ENCODE measurements around the gene CASQ1. TPM values are rescaled to one million over a fixed set of nuclear protein-coding genes. Genes with fewer than 3 reads are reported as not detected.

Gene CASQ1
- total and polyA plus RNA-seq, 2 of the 13 experiments (the other 11 are each of a cell fraction or from before 2014, with no cell fraction given) = 0.09 to 0.20 TPM

DNA sequence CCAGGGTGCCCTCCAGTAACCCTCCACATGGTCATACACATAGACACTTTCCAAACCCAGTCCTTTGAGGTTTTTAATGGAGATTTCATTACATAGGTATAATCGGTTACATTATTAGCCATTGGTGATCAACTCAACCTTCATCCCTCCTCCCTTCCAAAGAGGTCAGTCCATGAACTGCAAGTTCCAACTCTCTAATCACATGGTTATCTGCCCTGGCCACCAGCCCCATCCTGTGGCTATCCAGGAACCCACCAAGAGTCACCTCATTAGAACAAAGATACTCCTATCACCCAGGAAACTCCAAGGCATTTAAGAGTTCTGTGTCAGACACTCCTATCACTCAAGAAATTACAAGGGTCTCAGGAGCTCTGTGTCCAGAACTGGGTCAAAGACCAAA is 26.8 kb upstream of the CASQ1 start:
- Histone ChIP-seq H3K4me3 (replicated peaks in 1 of 3; ENCODE audit: insufficient read depth in 1 of 3, low read depth in 2 of 3, low read length in 3 of 3) (no peak overlapping the region), H3K4me2 (ENCODE audit: low read depth, low read length) (no peak overlapping the region), H3K36me3 (replicated peaks in 1 of 2; ENCODE audit: control insufficient read depth in 1 of 2, insufficient read depth in 2 of 2, low read length in 2 of 2) (no peaks in the 10 kb centered on the region), H3K79me2 (ENCODE audit: insufficient read depth, low read length) (no peaks in the 10 kb centered on the region), H3K27me3 (ENCODE audit: control insufficient read depth in 1 of 2, insufficient read depth in 2 of 2, low read length in 2 of 2) (peaks cover 0 to 13% of the 10 kb centered on the region in 2 experiments; a peak in 3 of 5 replicates), H3K4me1 (ENCODE audit: insufficient read depth, low read length) (peaks cover 36% of the 10 kb centered on the region), H2AFZ (ENCODE audit: low read length) (no peak overlapping the region), H3K9me3 (ENCODE audit: low read length) (no peaks in the 10 kb centered on the region), H3K9ac (ENCODE audit: insufficient read depth, low read depth, low read length) (no peak overlapping the region), H4K20me1 (ENCODE audit: insufficient read depth, low read length) (no peaks in the 10 kb centered on the region), H3K27ac (ENCODE audit: extremely low read length, insufficient read depth, low read length) (no peak overlapping the region)
- peak; percentile 46 for FAIRE-seq
- POLR2A ChIA-PET = no interaction called here
- ATAC-seq = peak; percentile 90
- CTCF ChIA-PET (ENCODE audit: low intra/inter-chr PET ratio, low total read pairs) = interaction anchor here (1.1 to 2.0 kb wide), 2 partner anchors 55 to 63 kb away, joined by 3 to 15 read pairs; no protein-coding TSS in a partner anchor
- BruUV-seq (replicated peaks) = no TSS peak
- peak; percentile 56 for DNase-seq (ENCODE audit: low spot score)
- in situ Hi-C loops (cut with HindIII; ENCODE audit: extremely low pct_ligation_motif_present, low pct_unique_long_range_greater_than_20kb) = no loop called here
- TF ChIP-seq ZBTB26 (CRISPR knock-in tag; IDR thresholded peaks at IDR 0.05; ENCODE audit: borderline replicate concordance) = no peak
- peak; percentile 55; the same call in 1 of the 2 replicates for TF ChIP-seq SMC3 (IDR thresholded peaks at IDR 0.05; ENCODE audit: low read length)
- TF ChIP-seq YY1 (IDR thresholded peaks at IDR 0.05; ENCODE audit: insufficient read depth, insufficient replicate concordance, low read depth, low read length) = no peak
- peak; percentile 66 for TF ChIP-seq STAG1 (CRISPR knock-in tag; IDR thresholded peaks at IDR 0.05)
- TF ChIP-seq ARHGAP35 (CRISPR knock-in tag; IDR thresholded peaks at IDR 0.05; ENCODE audit: borderline replicate concordance) = no peak
- TF ChIP-seq HIVEP1 (CRISPR knock-in tag; IDR thresholded peaks at IDR 0.05) = no peak
- TF ChIP-seq ZNF724P (CRISPR knock-in tag; IDR thresholded peaks at IDR 0.05; ENCODE audit: borderline replicate concordance) = no peak
- peak; percentile 56 for TF ChIP-seq CTCF (CRISPR knock-in tag; IDR thresholded peaks at IDR 0.05)
- no peak for TF ChIP-seq LCORL (IDR thresholded peaks at IDR 0.05)
- TF ChIP-seq LCORL (CRISPR knock-in tag; IDR thresholded peaks at IDR 0.05) = no peak
- no peak for TF ChIP-seq THAP8 (CRISPR knock-in tag; IDR thresholded peaks at IDR 0.05; ENCODE audit: borderline replicate concordance)
- no peak for TF ChIP-seq NFRKB (IDR thresholded peaks at IDR 0.05)
- no peak for TF ChIP-seq ZNF317 (CRISPR knock-in tag; IDR thresholded peaks at IDR 0.05)
- peak; percentile 74; the same call in 1 of the 2 replicates for TF ChIP-seq ZNF263 (CRISPR knock-in tag; IDR thresholded peaks at IDR 0.05)
- no peak for TF ChIP-seq ZNF136 (CRISPR knock-in tag; IDR thresholded peaks at IDR 0.05; ENCODE audit: low read depth)
- TF ChIP-seq SOX6 (IDR thresholded peaks at IDR 0.05) = no peak
- no peak for TF ChIP-seq SOX6 (CRISPR knock-in tag; IDR thresholded peaks at IDR 0.05)
- TF ChIP-seq TGIF2 (CRISPR knock-in tag; IDR thresholded peaks at IDR 0.05) = no peak
- TF ChIP-seq RAD21 (CRISPR knock-in tag; IDR thresholded peaks at IDR 0.05) = peak; percentile 52; the same call in 1 of the 2 replicates
- no peak for TF ChIP-seq ZMAT5 (CRISPR knock-in tag; IDR thresholded peaks at IDR 0.05; ENCODE audit: borderline replicate concordance, low read depth)
- no peak for TF ChIP-seq FOXJ3 (CRISPR knock-in tag; IDR thresholded peaks at IDR 0.05; ENCODE audit: borderline replicate concordance)
- TF ChIP-seq DNMT3B (CRISPR knock-in tag; conservative IDR thresholded peaks at IDR 0.05) = no peak
- no peak for TF ChIP-seq KLF9 (CRISPR knock-in tag; IDR thresholded peaks at IDR 0.05; ENCODE audit: low read depth)
- intact Hi-C loops (cut with micrococcal nuclease; ENCODE audit: unreplicated experiment) = loop anchor here (1.0 kb wide), 1 partner anchor 62 kb away; no protein-coding TSS in a partner anchor
- 100% methylated on average over 1 of the region's 1 CpG for WGBS (ENCODE audit: low lambda C conversion rate)

Measured in HepG2 (cell line).